ENCODE measurements around the gene SLC28A3.

DNA sequence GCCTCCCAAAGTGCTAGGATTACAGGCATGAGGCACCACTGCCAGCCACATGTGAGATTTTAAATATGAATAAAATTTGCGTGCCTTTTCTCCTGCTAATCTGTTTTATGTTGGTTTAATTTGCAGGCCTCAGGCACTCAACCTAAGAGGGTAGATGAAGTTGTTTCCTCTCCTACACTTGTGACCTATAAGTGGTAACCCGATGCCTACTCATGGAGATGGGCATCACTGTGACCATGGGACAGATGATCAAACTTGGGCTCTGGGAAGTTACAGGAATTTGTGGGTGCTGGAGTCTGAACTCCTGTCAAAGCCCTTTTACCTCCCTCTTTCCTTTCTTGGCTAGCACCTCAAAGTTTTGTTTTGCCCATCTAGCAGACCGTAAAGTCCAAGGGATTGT lies 1.1 kb downstream of the SLC28A3 start:
- TF ChIP-seq, protein P1, sequence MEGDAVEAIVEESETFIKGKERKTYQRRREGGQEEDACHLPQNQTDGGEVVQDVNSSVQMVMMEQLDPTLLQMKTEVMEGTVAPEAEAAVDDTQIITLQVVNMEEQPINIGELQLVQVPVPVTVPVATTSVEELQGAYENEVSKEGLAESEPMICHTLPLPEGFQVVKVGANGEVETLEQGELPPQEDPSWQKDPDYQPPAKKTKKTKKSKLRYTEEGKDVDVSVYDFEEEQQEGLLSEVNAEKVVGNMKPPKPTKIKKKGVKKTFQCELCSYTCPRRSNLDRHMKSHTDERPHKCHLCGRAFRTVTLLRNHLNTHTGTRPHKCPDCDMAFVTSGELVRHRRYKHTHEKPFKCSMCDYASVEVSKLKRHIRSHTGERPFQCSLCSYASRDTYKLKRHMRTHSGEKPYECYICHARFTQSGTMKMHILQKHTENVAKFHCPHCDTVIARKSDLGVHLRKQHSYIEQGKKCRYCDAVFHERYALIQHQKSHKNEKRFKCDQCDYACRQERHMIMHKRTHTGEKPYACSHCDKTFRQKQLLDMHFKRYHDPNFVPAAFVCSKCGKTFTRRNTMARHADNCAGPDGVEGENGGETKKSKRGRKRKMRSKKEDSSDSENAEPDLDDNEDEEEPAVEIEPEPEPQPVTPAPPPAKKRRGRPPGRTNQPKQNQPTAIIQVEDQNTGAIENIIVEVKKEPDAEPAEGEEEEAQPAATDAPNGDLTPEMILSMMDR (IDR thresholded peaks at IDR 0.05): no peak
- TF ChIP-seq POLR2A (IDR thresholded peaks at IDR 0.05): no peak
- TF ChIP-seq POLR2AphosphoS5 (IDR thresholded peaks at IDR 0.05): no peak

Data from suprapubic skin (tissue), 4 donors.